Ovary (tissue), 9 donors: ENCODE measurements around the gene PNPLA3. TPM values are rescaled to one million over a fixed set of nuclear protein-coding genes. Genes with fewer than 3 reads are reported as not detected.
A peak's percentile ranks its signal among the peaks of the same experiment; 100 is the strongest.

Experiments
- DNase-seq, 5 donors: peaks; one replicate each; pipeline ENCODE4 v3.0.0-alpha.2; 2019 to 2020
- H3K27ac ChIP-seq, 2 donors: fragments of 200-600 bp; one replicate each; pipeline versions ENCODE4 v1.5.1 to v1.8.0; 2019 to 2022
- H3K27me3 ChIP-seq: fragments of 200-600 bp; one replicate; pipeline ENCODE4 v1.8.0; 2022
- H3K36me3 ChIP-seq: fragments of 200-600 bp; sonication (generic); one replicate; pipeline ENCODE4 v1.5.1; 2019
- H3K4me1 ChIP-seq: one replicate; pipeline ENCODE4 v1.8.1; 2013; ENCODE audit warnings: mild to moderate bottlenecking, moderate library complexity; ENCODE audit not compliant: insufficient read depth
- H3K4me3 ChIP-seq: fragments of 200-600 bp; sonication (generic); one replicate; pipeline ENCODE4 v1.5.1; 2017
- H3K9me3 ChIP-seq, 2 donors: fragments of 200-600 bp in 1 of 2; sonication (generic) in 1 of 2; one replicate each; pipeline versions ENCODE4 v1.5.1 to v1.8.1; 2013 to 2019; ENCODE audit warnings: mild to moderate bottlenecking in 1 of 2, moderate library complexity in 1 of 2
- EP300 ChIP-seq: sonication (generic); formaldehyde crosslinking; IDR thresholded peaks from one replicate; pipeline ENCODE4 v1.6.1; 2017; ENCODE audit warnings: antibody characterized with exemption
- POLR2A ChIP-seq: fragments of 450-650 bp; IDR thresholded peaks from one replicate; pipeline ENCODE4 v1.6.1; 2017; ENCODE audit warnings: antibody characterized with exemption, mild to moderate bottlenecking, moderate library complexity
- WGBS, 3 donors: extraction: QIAGEN DNeasy Blood & Tissue Kit in 1 of 3; methylation state at CpG; one replicate each; pipeline versions ENCODE4 v1.1.5 to v1.1.7; 2013 to 2017; 5-methylcytosine and 5-hydroxymethylcytosine counted together
- intact Hi-C, 4 donors: fragments of 100-400 bp; cut with DNase I; formaldehyde crosslinking; loops; one replicate each; pipeline versions ENCODE4 v1.11.0 to v1.15.1; 2022 to 2023
- polyA plus RNA-seq, 2 donors: library from polyadenylated mRNA; stranded (reverse); fragments of 200-250 nt in 1 of 2; fragments of 350-450 nt in 1 of 2; fragmentation: Illumina TruSeq in 1 of 2; extraction: RNeasy Lipid Tissue Mini Kit (QIAGEN cat#74804) in 1 of 2; gene quantifications; one replicate each; pipeline ENCODE4 v1.2.3, GENCODE V29; 2013 to 2014
- total RNA-seq, 7 donors: library from RNA; depleted of rRNA in 2 of 7; stranded (reverse); fragments of >200 nt in 2 of 7; fragmentation: NEBNext Ultra II Directional in 3 of 7; extraction: Animal tissue kit (Norgen Biotek cat#: 25700) in 3 of 7; gene quantifications; one replicate each; pipeline versions ENCODE4 v1.1.0 to v1.2.4, GENCODE V29; 2016 to 2023
- TF ChIP-seq, protein P1 (sequence below), 3 donors: fragments of 450-650 bp in 2 of 3; fragments of 200-600 bp in 1 of 3; IDR thresholded peaks; one replicate each; pipeline versions ENCODE4 v1.5.1 to v1.8.0; 2016 to 2022; ENCODE audit warnings: antibody characterized with exemption in 3 of 3, mild to moderate bottlenecking in 1 of 3
- donor health status: DM: no; HTN: no; CAD: no; lungs with moderate emphysema.
- donor health status: DM: no; HTN: no; CAD: no.
- donor health status: Bipolar disorder and iron deficiency.
- donor health status: DM: yes; HTN: yes; CAD: no.
- donor health status: DM: no; HTN: no; CAD: no.
- donor health status: DM: yes; HTN: yes; CAD: no.

The PNPLA3 gene
- total and polyA plus RNA-seq, 9 donors = 0.31 to 8.0 (median 1.3) TPM

DNA sequence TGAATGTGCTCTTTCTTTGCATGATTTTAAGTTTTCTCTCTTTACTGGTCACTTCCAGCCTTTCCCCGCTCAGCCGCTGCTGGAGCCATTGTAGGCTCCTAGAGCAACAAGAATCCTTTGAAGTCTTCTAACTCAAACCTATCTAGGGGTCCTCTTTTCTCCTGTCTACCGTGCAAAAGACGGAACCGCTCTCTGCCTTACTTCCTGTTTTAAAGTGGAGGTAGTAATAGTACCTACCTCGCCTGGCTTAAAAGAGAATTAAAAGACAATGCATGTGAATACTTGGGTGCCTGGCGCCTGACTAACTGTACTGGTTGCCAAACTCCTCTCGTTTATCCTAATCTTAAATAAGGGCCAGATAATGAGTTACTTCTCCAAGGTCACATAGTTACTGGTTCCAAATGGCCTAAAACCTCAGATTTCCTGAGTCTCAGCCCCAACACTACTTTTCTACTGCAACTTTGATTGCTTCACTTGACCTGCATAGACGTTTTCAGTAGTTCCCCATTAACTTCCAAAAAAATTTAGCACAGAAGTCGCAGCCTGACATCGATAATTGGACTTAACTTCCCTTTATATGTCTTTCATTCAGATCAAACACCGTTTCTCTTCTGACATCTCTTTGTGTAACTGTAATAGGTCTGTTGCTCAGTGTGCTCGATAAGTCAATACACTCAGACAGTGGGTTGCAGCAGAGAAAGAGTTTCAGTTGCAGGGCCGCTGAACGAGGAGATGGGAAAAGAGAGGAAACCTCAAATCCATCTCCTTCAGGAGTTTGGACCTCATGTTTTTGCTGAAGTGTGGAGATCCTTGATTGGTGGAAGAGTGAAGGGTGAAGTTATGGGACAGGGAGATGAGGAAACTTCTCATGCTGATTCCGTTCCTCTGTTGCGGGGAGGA, 32.5 kb downstream of the PNPLA3 start:
- Histone ChIP-seq H3K27me3 (no peaks in the 10 kb centered on the region), H3K27ac (peak overlapping the region in 1 of 2 donors; percentile 66), H3K4me1 (peaks cover 9% of the 10 kb centered on the region), H3K9me3 (no peaks in the 10 kb centered on the region), H3K36me3 (no peaks in the 10 kb centered on the region), H3K4me3 (peak overlapping the region; percentile 90)
- DNase-seq = no peak
- intact Hi-C loops = no loop called here
- WGBS, 3 donors = 35 to 38% (median 38%) methylated on average over 17 of the region's 17 CpGs
- TF ChIP-seq, protein P1, sequence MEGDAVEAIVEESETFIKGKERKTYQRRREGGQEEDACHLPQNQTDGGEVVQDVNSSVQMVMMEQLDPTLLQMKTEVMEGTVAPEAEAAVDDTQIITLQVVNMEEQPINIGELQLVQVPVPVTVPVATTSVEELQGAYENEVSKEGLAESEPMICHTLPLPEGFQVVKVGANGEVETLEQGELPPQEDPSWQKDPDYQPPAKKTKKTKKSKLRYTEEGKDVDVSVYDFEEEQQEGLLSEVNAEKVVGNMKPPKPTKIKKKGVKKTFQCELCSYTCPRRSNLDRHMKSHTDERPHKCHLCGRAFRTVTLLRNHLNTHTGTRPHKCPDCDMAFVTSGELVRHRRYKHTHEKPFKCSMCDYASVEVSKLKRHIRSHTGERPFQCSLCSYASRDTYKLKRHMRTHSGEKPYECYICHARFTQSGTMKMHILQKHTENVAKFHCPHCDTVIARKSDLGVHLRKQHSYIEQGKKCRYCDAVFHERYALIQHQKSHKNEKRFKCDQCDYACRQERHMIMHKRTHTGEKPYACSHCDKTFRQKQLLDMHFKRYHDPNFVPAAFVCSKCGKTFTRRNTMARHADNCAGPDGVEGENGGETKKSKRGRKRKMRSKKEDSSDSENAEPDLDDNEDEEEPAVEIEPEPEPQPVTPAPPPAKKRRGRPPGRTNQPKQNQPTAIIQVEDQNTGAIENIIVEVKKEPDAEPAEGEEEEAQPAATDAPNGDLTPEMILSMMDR (IDR thresholded peaks at IDR 0.05) = no peak
- TF ChIP-seq EP300 (no peak), POLR2A (no peak)

DNA sequence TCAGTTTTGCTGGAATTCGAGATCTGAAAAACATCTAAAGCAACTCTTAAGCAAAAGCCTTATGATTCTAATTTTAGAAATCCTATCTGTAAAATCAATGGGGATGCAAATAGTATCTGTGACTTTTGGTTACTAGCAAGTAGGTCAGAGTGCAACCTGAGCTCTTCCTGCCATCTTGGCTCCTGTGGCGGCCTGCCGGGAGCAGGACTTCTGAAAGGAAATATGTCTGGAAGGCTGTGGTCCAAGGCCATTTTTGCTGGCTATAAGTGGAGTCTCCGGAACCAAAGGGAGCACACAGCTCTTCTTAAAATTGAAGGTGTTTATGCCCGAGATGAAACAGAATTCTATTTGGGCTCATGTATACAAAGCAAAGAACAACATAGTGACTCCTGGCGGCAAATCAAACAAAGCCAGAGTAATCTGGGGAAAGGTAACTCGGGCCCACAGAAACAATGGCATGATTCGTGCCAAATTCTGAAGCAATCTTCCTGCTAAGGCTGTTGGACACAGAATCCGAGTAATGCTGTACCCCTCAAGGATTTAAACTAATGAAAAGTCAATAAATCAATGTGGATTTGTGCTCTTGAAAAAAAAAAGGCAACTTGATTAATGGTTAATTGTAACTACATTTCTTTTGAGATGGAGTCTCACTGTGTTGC, 33.3 kb downstream of the PNPLA3 start:
- 71 to 74% (median 73%) methylated on average over 9 of the region's 9 CpGs for WGBS, 3 donors
- Histone ChIP-seq H3K36me3 (no peaks in the 10 kb centered on the region), H3K4me1 (peaks cover 9% of the 10 kb centered on the region), H3K27ac (no peak overlapping the region), H3K9me3 (no peaks in the 10 kb centered on the region), H3K27me3 (no peaks in the 10 kb centered on the region), H3K4me3 (no peak overlapping the region)
- intact Hi-C loops = no loop called here
- DNase-seq = no peak
- no peak for TF ChIP-seq POLR2A
- TF ChIP-seq, protein P1 (IDR thresholded peaks at IDR 0.05) = no peak
- no peak for TF ChIP-seq EP300

DNA sequence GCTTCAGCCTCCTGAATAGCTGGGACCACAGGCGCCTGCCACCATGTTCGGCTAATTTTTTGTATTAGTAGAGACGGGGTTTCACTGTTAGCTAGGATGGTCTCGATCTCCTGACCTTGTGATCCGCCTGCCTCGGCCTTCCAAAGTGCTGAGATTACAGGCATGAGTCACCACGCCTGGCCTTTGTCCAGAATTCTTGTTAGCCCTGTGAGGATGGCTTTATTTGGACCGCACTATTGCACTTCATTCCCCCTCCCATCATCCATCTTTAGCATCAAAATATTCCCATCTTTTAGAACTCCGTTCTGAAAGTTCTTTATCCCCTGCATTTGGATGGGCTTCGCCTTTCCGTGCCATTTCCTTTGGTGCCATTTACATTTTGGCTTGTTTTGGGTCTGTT, 34.3 kb downstream of the PNPLA3 start:
- H3K4me3 ChIP-seq = no peak overlapping the region
- intact Hi-C loops = no loop called here
- H3K27me3 ChIP-seq = no peaks in the 10 kb centered on the region
- H3K36me3 ChIP-seq = no peaks in the 10 kb centered on the region
- H3K4me1 ChIP-seq = peaks cover 9% of the 10 kb centered on the region
- peak in 1 of 5 donors; percentile 32 for DNase-seq
- no peaks in the 10 kb centered on the region for H3K9me3 ChIP-seq
- TF ChIP-seq POLR2A (no peak), EP300 (no peak)
- TF ChIP-seq, protein P1 (IDR thresholded peaks at IDR 0.05) = no peak
- H3K27ac ChIP-seq = no peak overlapping the region
- WGBS, 3 donors = 68 to 76% (median 73%) methylated on average over 11 of the region's 11 CpGs

DNA sequence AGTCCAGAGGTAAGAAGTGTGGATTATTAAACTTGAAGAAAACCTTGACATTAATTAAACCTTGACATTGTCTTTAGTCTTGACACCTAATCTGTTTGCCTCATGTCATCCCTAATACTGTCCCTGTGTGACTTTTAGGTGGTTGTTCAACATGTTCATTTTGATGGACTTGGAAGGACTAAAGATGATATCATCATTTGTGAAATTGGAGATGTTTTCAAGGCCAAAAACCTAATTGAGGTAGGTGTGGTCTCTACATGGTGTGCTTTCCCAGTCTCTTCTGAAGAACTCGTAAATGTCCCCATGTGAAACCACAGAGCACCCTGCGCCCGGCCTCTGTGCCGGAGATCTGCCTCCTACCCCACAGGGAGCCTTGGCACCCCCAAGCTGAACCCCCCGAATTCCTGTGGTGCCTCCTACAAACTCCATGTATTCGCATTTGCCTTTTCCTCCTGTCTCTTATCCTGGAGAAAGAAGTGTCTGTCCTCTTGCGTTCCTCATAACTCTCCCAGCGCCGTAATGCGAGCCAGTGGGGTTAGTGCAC, 40.8 kb downstream of the PNPLA3 start:
- Histone ChIP-seq H3K36me3 (no peaks in the 10 kb centered on the region), H3K4me3 (no peak overlapping the region), H3K27me3 (no peaks in the 10 kb centered on the region), H3K27ac (no peak overlapping the region), H3K4me1 (no peaks in the 10 kb centered on the region), H3K9me3 (no peaks in the 10 kb centered on the region)
- 94 to 96% (median 95%) methylated on average over 10 of the region's 10 CpGs for WGBS, 3 donors
- no peak for DNase-seq
- TF ChIP-seq EP300 = no peak
- no peak for TF ChIP-seq POLR2A
- TF ChIP-seq, protein P1 (IDR thresholded peaks at IDR 0.05) = no peak
- intact Hi-C loops = no loop called here
